GM12875 (cell line): Measurements from ENCODE around the gene LY86.

Experiments
- H3K4me3 ChIP-seq: one replicate; pipeline ENCODE4 v1.5.1; 2011; ENCODE audit warnings: low read depth, low read length, control low read depth
- TF ChIP-seq, protein P1 (sequence below): IDR thresholded peaks from 2 replicates; pipeline ENCODE4 v1.5.1; 2011; ENCODE audit warnings: low read depth, mild to moderate bottlenecking, control low read depth, inconsistent platforms, low read length, moderate library complexity, borderline replicate concordance; ENCODE audit not compliant: insufficient read depth

The LY86 gene

GRCh38 chr6:6681075-6681849 lies 92.7 kb downstream of the LY86 start:
- H3K4me3 ChIP-seq, result no peak overlapping the region
- TF ChIP-seq, protein P1, sequence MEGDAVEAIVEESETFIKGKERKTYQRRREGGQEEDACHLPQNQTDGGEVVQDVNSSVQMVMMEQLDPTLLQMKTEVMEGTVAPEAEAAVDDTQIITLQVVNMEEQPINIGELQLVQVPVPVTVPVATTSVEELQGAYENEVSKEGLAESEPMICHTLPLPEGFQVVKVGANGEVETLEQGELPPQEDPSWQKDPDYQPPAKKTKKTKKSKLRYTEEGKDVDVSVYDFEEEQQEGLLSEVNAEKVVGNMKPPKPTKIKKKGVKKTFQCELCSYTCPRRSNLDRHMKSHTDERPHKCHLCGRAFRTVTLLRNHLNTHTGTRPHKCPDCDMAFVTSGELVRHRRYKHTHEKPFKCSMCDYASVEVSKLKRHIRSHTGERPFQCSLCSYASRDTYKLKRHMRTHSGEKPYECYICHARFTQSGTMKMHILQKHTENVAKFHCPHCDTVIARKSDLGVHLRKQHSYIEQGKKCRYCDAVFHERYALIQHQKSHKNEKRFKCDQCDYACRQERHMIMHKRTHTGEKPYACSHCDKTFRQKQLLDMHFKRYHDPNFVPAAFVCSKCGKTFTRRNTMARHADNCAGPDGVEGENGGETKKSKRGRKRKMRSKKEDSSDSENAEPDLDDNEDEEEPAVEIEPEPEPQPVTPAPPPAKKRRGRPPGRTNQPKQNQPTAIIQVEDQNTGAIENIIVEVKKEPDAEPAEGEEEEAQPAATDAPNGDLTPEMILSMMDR, result no peak

DNA sequence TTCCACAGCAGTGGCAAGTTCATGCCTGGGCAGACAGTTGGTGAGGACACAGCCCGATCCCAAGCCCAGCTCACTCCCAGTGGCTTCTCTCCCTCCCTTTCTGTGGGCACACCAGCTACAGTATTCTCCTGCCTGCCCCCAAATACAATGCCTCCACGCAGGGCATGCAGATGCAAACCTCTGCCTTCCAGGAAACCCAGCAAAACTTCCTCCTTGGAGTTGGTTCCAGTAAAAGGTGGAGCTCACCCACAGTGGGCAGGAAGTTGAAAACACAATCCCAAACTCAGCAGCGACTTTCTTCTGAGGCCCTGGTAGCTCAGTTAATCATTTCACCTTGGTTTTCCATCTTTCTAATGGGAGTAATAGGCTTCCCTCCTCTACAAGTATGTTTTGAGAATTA lies 93.7 kb downstream of the LY86 start:
- TF ChIP-seq, protein P1, result no peak
- no peak overlapping the region for H3K4me3 ChIP-seq

DNA sequence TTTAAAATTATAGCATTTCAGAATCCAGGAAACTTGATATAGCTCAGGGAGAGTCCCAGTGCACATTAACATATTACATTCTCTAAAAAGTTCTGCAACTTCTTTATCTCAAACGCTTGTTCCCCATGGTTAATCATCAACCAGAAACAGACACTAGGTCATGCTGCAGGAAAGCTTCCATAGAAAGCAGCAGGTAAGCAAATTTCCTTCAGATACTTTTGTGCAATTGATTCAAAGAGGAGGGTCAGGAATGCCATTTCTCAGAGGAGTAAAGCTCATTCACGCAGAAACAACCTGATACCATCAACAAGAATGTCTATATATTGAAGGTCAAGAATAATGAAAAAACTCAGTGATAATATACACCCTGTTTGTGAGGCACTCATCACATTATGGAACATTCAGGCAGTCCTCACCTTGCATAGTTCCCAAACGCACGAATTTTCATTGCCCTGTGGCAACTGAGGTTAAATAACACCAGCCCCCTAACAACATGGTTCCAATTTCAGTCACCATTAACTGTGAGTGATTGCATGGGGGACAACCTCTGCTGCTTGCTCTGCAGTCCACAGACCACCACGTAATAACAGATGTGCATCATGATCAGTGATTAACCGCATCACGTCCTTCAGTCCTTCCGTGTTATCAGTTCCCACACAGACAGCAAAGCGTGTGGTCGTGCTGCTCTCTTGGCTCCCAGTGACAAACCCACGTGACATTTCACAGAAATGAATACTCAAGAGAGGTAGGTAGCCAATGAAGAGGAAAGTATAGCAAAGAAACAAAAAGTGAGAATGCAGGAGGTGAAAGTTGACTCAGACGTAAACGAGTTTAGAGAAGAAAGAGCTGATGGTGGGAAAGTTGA lies 95.7 kb downstream of the LY86 start:
- TF ChIP-seq, protein P1, result no peak
- no peak overlapping the region for H3K4me3 ChIP-seq

DNA sequence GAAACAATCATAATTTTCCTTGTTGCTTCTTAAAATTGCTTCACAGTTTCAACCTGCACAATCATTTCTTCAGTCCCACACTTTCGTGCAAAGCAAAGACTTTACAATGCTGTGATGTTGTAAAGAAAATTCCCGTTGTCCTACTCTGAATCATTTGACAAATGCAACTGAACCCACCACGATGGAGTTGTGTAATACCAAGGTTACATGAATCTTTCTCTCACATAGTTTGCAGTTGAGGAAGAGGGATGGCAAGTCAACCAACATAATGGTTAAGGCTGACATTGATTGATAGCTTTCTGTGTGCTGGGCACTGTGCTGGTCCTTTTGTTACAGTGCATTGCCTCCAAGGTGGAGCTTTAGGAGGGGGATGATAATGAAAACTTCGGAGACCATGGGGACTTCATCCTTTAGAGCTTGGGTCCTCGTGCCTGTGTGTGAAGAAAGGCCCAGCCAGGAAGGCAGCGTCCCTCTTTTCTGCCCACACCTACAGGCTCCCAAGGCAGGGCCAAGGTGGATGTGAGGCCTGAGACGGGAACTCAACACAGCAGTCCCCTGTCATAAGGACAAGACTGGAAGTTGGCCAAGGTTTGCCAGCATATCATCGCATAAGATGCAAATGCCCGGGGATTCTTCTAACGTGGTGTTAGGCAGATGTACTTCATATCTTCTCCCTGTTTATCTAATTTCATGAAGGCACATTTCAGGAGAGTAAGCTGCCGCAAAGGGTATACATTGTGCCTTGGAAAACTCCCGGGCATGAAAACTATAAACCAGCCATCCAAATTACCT lies 96.9 kb downstream of the LY86 start:
- TF ChIP-seq, protein P1, result no peak
- H3K4me3 ChIP-seq, result no peak overlapping the region

DNA sequence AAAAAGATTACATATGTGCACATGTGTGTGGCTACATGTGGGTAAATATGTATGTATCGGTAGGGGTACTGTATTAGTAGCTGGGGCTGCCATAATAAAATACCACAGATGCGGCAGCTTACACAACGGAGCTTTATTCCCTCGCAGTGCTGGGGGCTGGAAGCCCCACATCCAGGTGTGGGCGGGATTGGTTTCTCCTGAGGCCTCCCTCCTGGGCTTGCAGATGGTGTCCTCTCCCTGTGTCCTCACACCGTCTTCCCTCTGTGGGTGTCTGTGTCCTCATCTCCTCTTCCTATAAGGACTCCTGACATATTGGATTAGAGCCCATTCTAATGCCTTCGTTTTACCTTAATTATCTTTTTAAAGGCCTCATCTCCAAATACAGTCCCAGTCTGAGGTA lies 97.7 kb downstream of the LY86 start:
- H3K4me3 ChIP-seq, result no peak overlapping the region
- TF ChIP-seq, protein P1, result no peak

GRCh38 chr6:6686748-6687601 lies 98.5 kb downstream of the LY86 start:
- TF ChIP-seq, protein P1, result no peak
- no peak overlapping the region for H3K4me3 ChIP-seq
